B cell (primary cell): ENCODE data around the gene RALA. TPM values are rescaled to one million over a fixed set of nuclear protein-coding genes. Genes with fewer than 3 reads are reported as not detected.

Experiments
- ATAC-seq: fragments of 200-7000 bp; cut with Tn5 transposase; one replicate; pipeline ENCODE4 v1.10.0; 2021; ENCODE audit warnings: low read depth, mild to moderate bottlenecking, moderate number of reproducible peaks, moderate library complexity
- CTCF ChIA-PET: fragments of 350-600 bp; sonication (Branson Sonifier 250); formaldehyde crosslinking; loops from one replicate; lab custom pipeline; 2021; ENCODE audit warnings: antibody characterized with exemption, inconsistent platforms; lab: Charles Lee
- POLR2A ChIA-PET: fragments of 350-600 bp; sonication (Branson Sonifier 250); formaldehyde crosslinking; loops from one replicate; lab custom pipeline; 2021; ENCODE audit warnings: antibody characterized with exemption; lab: Charles Lee
- DNase-seq: peaks from one replicate; pipeline ENCODE4 v3.0.0; 2013
- H2AFZ ChIP-seq: 2 replicates; pipeline ENCODE4 v1.6.1; 2012; ENCODE audit warnings: mild to moderate bottlenecking, low read depth, low read length; ENCODE audit not compliant: insufficient read depth, poor library complexity, severe bottlenecking
- H3K27ac ChIP-seq, 2 donors: 1 replicate in 1 of 2; 2 replicates in 1 of 2; pipeline ENCODE4 v1.5.1; 2012 to 2013; ENCODE audit warnings: low read length in 2 of 2, mild to moderate bottlenecking in 2 of 2, moderate library complexity in 1 of 2
- H3K27me3 ChIP-seq, 4 experiments: fragments of 200-600 bp in 1 of 4; sonication (generic) in 1 of 4; replicated peaks in 1 of 4; 1 replicate in 2 of 4; 2 replicates in 2 of 4; pipeline versions ENCODE4 v1.6.1 to v1.7.0; 2013 to 2016; ENCODE audit warnings: low read length in 3 of 4, mild to moderate bottlenecking in 2 of 4, mixed read lengths in 1 of 4, moderate library complexity in 1 of 4; ENCODE audit not compliant: insufficient read depth in 4 of 4, control insufficient read depth in 3 of 4; ENCODE audit errors: control extremely low read depth in 1 of 4
- H3K36me3 ChIP-seq, 2 experiments: replicated peaks in 1 of 2; 1 replicate in 1 of 2; 2 replicates in 1 of 2; pipeline versions ENCODE4 v1.6.1 to v1.7.1; 2013; ENCODE audit warnings: low read length in 1 of 2; ENCODE audit not compliant: insufficient read depth in 2 of 2, control insufficient read depth in 1 of 2; ENCODE audit errors: control extremely low read depth in 1 of 2, extremely low read depth in 1 of 2
- H3K4me1 ChIP-seq, 2 donors: fragments of 200-600 bp in 1 of 2; sonication (generic) in 1 of 2; 1 replicate in 1 of 2; 2 replicates in 1 of 2; pipeline versions ENCODE4 v1.5.1 to v1.6.1; 2013 to 2017; ENCODE audit warnings: low read length in 2 of 2; ENCODE audit not compliant: control insufficient read depth in 2 of 2, insufficient read depth in 2 of 2
- H3K4me2 ChIP-seq: replicated peaks from 2 replicates; pipeline ENCODE3; 2012; ENCODE audit warnings: mild to moderate bottlenecking, low read depth, low read length; ENCODE audit not compliant: poor library complexity, severe bottlenecking
- H3K4me3 ChIP-seq, 5 experiments: fragments of 200-600 bp in 1 of 5; sonication (generic) in 1 of 5; 1 replicate in 3 of 5; 2 replicates in 2 of 5; pipeline versions ENCODE4 v1.5.1 to v1.7.0; 2011 to 2016; ENCODE audit warnings: low read length in 4 of 5, mild to moderate bottlenecking in 4 of 5, low read depth in 2 of 5, control low read depth in 1 of 5, moderate library complexity in 1 of 5; ENCODE audit not compliant: insufficient read depth in 1 of 5; ENCODE audit errors: control extremely low read depth in 1 of 5, extremely low read depth in 1 of 5
- H3K79me2 ChIP-seq: fragments of 200-600 bp; sonication (generic); one replicate; pipeline ENCODE4 v1.6.0; 2016; ENCODE audit warnings: low read length; ENCODE audit not compliant: control insufficient read depth, insufficient read depth
- H3K9ac ChIP-seq: fragments of 200-600 bp; sonication (generic); 2 replicates; pipeline ENCODE4 v1.6.1; 2017; ENCODE audit warnings: mild to moderate bottlenecking, low read length, moderate library complexity
- H3K9me3 ChIP-seq, 3 donors: one replicate each; pipeline versions ENCODE4 v1.6.1 to v1.7.1; 2013; ENCODE audit warnings: low read length in 2 of 3; ENCODE audit not compliant: control insufficient read depth in 2 of 3, insufficient read depth in 1 of 3; ENCODE audit errors: control extremely low read depth in 1 of 3
- H4K20me1 ChIP-seq: 2 replicates; pipeline ENCODE4 v1.6.0; 2012; ENCODE audit warnings: mild to moderate bottlenecking, low read length; ENCODE audit not compliant: insufficient read depth, control insufficient read depth, poor library complexity, severe bottlenecking
- H3K27ac Mint-ChIP-seq: one replicate; pipeline ENCODE4 v1.8.0; 2021; ENCODE audit warnings: mixed read lengths
- H3K27me3 Mint-ChIP-seq: one replicate; pipeline ENCODE4 v1.8.0; 2021; ENCODE audit warnings: mixed read lengths
- H3K4me1 Mint-ChIP-seq: one replicate; pipeline ENCODE4 v1.8.0; 2021; ENCODE audit warnings: mixed read lengths
- H3K4me3 Mint-ChIP-seq: one replicate; pipeline ENCODE4 v1.8.0; 2021; ENCODE audit warnings: mixed read lengths
- H3K9me3 Mint-ChIP-seq: one replicate; pipeline ENCODE4 v1.8.0; 2022; ENCODE audit warnings: mixed read lengths; ENCODE audit not compliant: insufficient read depth
- EZH2 ChIP-seq: IDR thresholded peaks from 2 replicates; pipeline ENCODE4 v1.6.1; 2012; ENCODE audit warnings: borderline replicate concordance, low read depth, mild to moderate bottlenecking, moderate library complexity, low read length; ENCODE audit not compliant: insufficient read depth, poor library complexity, severe bottlenecking
- WGBS: methylation state at CpG from one replicate; pipeline ENCODE4 v1.1.5; 2013; ENCODE audit warnings: missing lambda C conversion rate; ENCODE audit not compliant: insufficient coverage; 5-methylcytosine and 5-hydroxymethylcytosine counted together
- intact Hi-C: fragments of 100-400 bp; cut with micrococcal nuclease; formaldehyde crosslinking; loops from one replicate; pipeline ENCODE4 v1.10.0; 2022
- polyA plus RNA-seq: library from polyadenylated mRNA; depleted of rRNA; stranded (reverse); fragments of >200 nt; gene quantifications from 2 replicates; pipeline ENCODE4 v1.2.3, GENCODE V29; 2012
- total RNA-seq, 2 donors: library from RNA; stranded (reverse); fragments of 120-200 nt in 1 of 2; gene quantifications; 1 replicate in 1 of 2; 2 replicates in 1 of 2; pipeline versions ENCODE4 v1.2.3 to v1.2.4, GENCODE V29; 2013 to 2022
- TF ChIP-seq, protein P1 (sequence below): fragments of 200-600 bp; IDR thresholded peaks from one replicate; pipeline ENCODE4 v1.8.0; 2022; ENCODE audit warnings: antibody characterized with exemption, mild to moderate bottlenecking

Gene RALA
- total and polyA plus RNA-seq, 2 donors (not counting 1 experiment from before 2014, with no cell fraction given), result 9.3 to 29.8 TPM

DNA sequence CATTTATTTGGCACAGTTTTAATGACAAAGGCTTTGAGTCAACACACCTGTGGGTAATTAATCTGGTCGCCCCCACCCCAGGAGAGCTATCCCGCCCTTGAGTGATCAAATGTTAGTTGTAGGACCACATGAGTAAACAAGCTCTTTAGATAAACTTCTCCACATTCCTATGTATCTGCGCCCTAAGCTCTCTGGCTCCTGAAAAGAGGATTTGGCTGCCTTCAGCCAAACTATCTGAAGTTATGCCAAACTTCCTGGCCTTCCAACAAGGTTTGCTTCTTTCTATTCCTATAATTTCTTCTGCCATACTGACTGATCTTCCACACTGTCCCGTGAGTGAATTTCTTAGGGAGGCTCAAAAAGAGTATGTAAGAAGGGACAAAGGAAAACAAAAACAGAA is 134.2 kb downstream of the RALA start:
- Mint-ChIP-seq H3K4me3 (no peak overlapping the region), H3K9me3 (no peaks in the 10 kb centered on the region), H3K4me1 (no peaks in the 10 kb centered on the region), H3K27me3 (no peaks in the 10 kb centered on the region), H3K27ac (no peak overlapping the region)
- no peak overlapping the region for H3K4me3 ChIP-seq
- DNase-seq (no peak), ATAC-seq (no peak)
- no peak overlapping the region for H2AFZ ChIP-seq
- no peaks in the 10 kb centered on the region for H3K4me1 ChIP-seq
- CTCF ChIA-PET, result interaction anchor here (1.1 to 1.8 kb wide), 3 partner anchors 8 to 177 kb away, joined by 4 to 8 read pairs (median 4); no protein-coding TSS in a partner anchor
- H3K36me3 ChIP-seq, result no peaks in the 10 kb centered on the region
- 100% methylated on average over 1 of the region's 4 CpGs for WGBS
- no peak overlapping the region for H3K4me2 ChIP-seq
- no peak overlapping the region for H3K27ac ChIP-seq
- H3K9me3 ChIP-seq, result no peaks in the 10 kb centered on the region
- H3K9ac ChIP-seq, result no peak overlapping the region
- peaks cover 21% of the 10 kb centered on the region for H3K79me2 ChIP-seq
- intact Hi-C loops, result no loop called here
- no peak for TF ChIP-seq EZH2
- TF ChIP-seq, protein P1, sequence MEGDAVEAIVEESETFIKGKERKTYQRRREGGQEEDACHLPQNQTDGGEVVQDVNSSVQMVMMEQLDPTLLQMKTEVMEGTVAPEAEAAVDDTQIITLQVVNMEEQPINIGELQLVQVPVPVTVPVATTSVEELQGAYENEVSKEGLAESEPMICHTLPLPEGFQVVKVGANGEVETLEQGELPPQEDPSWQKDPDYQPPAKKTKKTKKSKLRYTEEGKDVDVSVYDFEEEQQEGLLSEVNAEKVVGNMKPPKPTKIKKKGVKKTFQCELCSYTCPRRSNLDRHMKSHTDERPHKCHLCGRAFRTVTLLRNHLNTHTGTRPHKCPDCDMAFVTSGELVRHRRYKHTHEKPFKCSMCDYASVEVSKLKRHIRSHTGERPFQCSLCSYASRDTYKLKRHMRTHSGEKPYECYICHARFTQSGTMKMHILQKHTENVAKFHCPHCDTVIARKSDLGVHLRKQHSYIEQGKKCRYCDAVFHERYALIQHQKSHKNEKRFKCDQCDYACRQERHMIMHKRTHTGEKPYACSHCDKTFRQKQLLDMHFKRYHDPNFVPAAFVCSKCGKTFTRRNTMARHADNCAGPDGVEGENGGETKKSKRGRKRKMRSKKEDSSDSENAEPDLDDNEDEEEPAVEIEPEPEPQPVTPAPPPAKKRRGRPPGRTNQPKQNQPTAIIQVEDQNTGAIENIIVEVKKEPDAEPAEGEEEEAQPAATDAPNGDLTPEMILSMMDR, result no peak
- H4K20me1 ChIP-seq, result peaks cover 7% of the 10 kb centered on the region
- no peaks in the 10 kb centered on the region for H3K27me3 ChIP-seq
- POLR2A ChIA-PET, result no interaction called here

Other genes starting within 250 kb of the RALA start
- gene YAE1, start 57.2 kb upstream of the RALA start, total RNA-seq, result 20.0 and 22.9 TPM in 2 replicates
- gene YAE1, start 57.2 kb upstream of the RALA start, polyA plus RNA-seq, result 5.9 and 6.1 TPM in 2 replicates